HG03097 (cell line): ENCODE measurements around the gene MAP4K3.

Source experiments
- ATAC-seq: cut with Tn5 transposase; IDR thresholded peaks from one replicate; pipeline ENCODE4 v1.9.1; 2021; ENCODE audit not compliant: unreplicated experiment, low FRiP score

Gene MAP4K3

GRCh38 chr2:39447266-39448168 lies 10.4 kb upstream of the MAP4K3 start:
- ATAC-seq, result no peak

GRCh38 chr2:39445934-39446333 lies 8.8 kb upstream of the MAP4K3 start:
- ATAC-seq, result no peak

GRCh38 chr2:39443009-39443408 lies 5.9 kb upstream of the MAP4K3 start:
- ATAC-seq, result no peak

GRCh38 chr2:39437522-39438296 lies 624 bp upstream of the MAP4K3 start:
- peak; percentile 15 for ATAC-seq

- no peak for ATAC-seq
These were observed 1.1 kb downstream of the MAP4K3 start for GRCh38 chr2:39435741-39436591.

GRCh38 chr2:39435234-39435633 lies 1.9 kb downstream of the MAP4K3 start:
- ATAC-seq, result no peak

GRCh38 chr2:39434233-39434897 lies 2.7 kb downstream of the MAP4K3 start:
- ATAC-seq, result no peak

- ATAC-seq, result no peak
These were observed 3.4 kb downstream of the MAP4K3 start for GRCh38 chr2:39433586-39434195.

- no peak for ATAC-seq
These were observed 4.4 kb downstream of the MAP4K3 start for GRCh38 chr2:39432701-39433100.

GRCh38 chr2:39431592-39432316 lies 5.3 kb downstream of the MAP4K3 start:
- no peak for ATAC-seq

GRCh38 chr2:39429746-39430145 lies 7.3 kb downstream of the MAP4K3 start:
- ATAC-seq, result no peak

- no peak for ATAC-seq
These were observed 12.1 kb downstream of the MAP4K3 start for GRCh38 chr2:39424951-39425350.

GRCh38 chr2:39422700-39423099 lies 14.4 kb downstream of the MAP4K3 start:
- ATAC-seq, result no peak

GRCh38 chr2:39421354-39421753 lies 15.7 kb downstream of the MAP4K3 start:
- ATAC-seq, result no peak

GRCh38 chr2:39419282-39420223 lies 17.5 kb downstream of the MAP4K3 start:
- no peak for ATAC-seq

- ATAC-seq, result no peak
These were observed 18.6 kb downstream of the MAP4K3 start for GRCh38 chr2:39418491-39418890.

- no peak for ATAC-seq
These were observed 20.9 kb downstream of the MAP4K3 start for GRCh38 chr2:39416140-39416539.

- no peak for ATAC-seq
These were observed 23.9 kb downstream of the MAP4K3 start for GRCh38 chr2:39413063-39413737.
